IMR-90 (cell line): Measurements from ENCODE around the gene TENT5C. TPM values are rescaled to one million over a fixed set of nuclear protein-coding genes. Genes with fewer than 3 reads are reported as not detected.

Experiments
- ATAC-seq: fragments of 200-7000 bp; cut with Tn5 transposase; 2 replicates; pipeline ENCODE4 v1.9.1; 2020; ENCODE audit warnings: low read depth, mild to moderate bottlenecking, moderate library complexity
- BruUV-seq: library from RNA; stranded (reverse); fragments of 400-500 nt; replicated peaks from 2 replicates; lab custom pipeline; 2021; lab: Mats Ljungman, UMichigan
- CTCF ChIA-PET: fragments of 300-600 bp; formaldehyde crosslinking; extraction: SDS; loops from one replicate; lab custom pipeline; 2021; ENCODE audit warnings: antibody characterized with exemption; lab: Yijun Ruan, JAX
- POLR2A ChIA-PET: fragments of 300-600 bp; sonication (Branson Sonifier 250); formaldehyde crosslinking; loops from one replicate; lab custom pipeline; 2022; ENCODE audit warnings: antibody characterized with exemption; ENCODE audit not compliant: unreplicated experiment; lab: Charles Lee
- DNase-seq: peaks from one replicate; pipeline ENCODE4 v3.0.0; 2013
- H2AFZ ChIP-seq: replicated peaks from 2 replicates; pipeline ENCODE3; 2013; ENCODE audit warnings: low read length, mild to moderate bottlenecking; ENCODE audit not compliant: poor library complexity
- H2AK5ac ChIP-seq: 2 replicates; pipeline ENCODE4 v1.6.1; 2013; ENCODE audit warnings: low read depth, low read length, inconsistent platforms
- H2AK9ac ChIP-seq: replicated peaks from 2 replicates; pipeline ENCODE3; 2013; ENCODE audit warnings: mild to moderate bottlenecking, low read depth, low read length, moderate library complexity; ENCODE audit not compliant: poor library complexity
- H2BK120ac ChIP-seq: 2 replicates; pipeline ENCODE4 v1.6.1; 2013; ENCODE audit warnings: low read depth, low read length, inconsistent platforms
- H2BK15ac ChIP-seq: 3 replicates; pipeline ENCODE4 v1.6.1; 2013; ENCODE audit warnings: low read depth, low read length, inconsistent platforms
- H2BK20ac ChIP-seq: 2 replicates; pipeline ENCODE4 v1.6.1; 2013; ENCODE audit warnings: low read depth, mild to moderate bottlenecking, inconsistent platforms, low read length, moderate library complexity
- H2BK5ac ChIP-seq: 2 replicates; pipeline ENCODE4 v1.6.1; 2013; ENCODE audit warnings: mild to moderate bottlenecking, low read depth, low read length, inconsistent platforms; ENCODE audit not compliant: poor library complexity, severe bottlenecking
- H3K14ac ChIP-seq: replicated peaks from 2 replicates; pipeline ENCODE4 v1.6.1; 2013; ENCODE audit warnings: low read depth, low read length, inconsistent platforms
- H3K18ac ChIP-seq: 2 replicates; pipeline ENCODE4 v1.6.1; 2013; ENCODE audit warnings: low read depth, low read length, control low read depth
- H3K23ac ChIP-seq: 2 replicates; pipeline ENCODE4 v1.6.1; 2013; ENCODE audit warnings: low read depth, low read length, inconsistent platforms
- H3K27ac ChIP-seq: 2 replicates; pipeline ENCODE4 v1.5.1; 2013; ENCODE audit warnings: mild to moderate bottlenecking, control low read depth, low read length; ENCODE audit not compliant: insufficient read depth
- H3K27me3 ChIP-seq: 2 replicates; pipeline ENCODE4 v1.6.1; 2013; ENCODE audit warnings: low read length; ENCODE audit not compliant: control insufficient read depth, insufficient read depth
- H3K36me3 ChIP-seq: 2 replicates; pipeline ENCODE4 v1.6.1; 2013; ENCODE audit warnings: low read length, mixed read lengths; ENCODE audit not compliant: control insufficient read depth, insufficient read depth
- H3K4ac ChIP-seq: 2 replicates; pipeline ENCODE4 v1.6.1; 2013; ENCODE audit warnings: low read depth, low read length, inconsistent platforms
- H3K4me1 ChIP-seq: 2 replicates; pipeline ENCODE4 v1.6.1; 2013; ENCODE audit warnings: low read length, mixed read lengths; ENCODE audit not compliant: control insufficient read depth, insufficient read depth
- H3K4me2 ChIP-seq: 2 replicates; pipeline ENCODE4 v1.6.1; 2013; ENCODE audit warnings: low read depth, mild to moderate bottlenecking, control low read depth, low read length, moderate library complexity
- H3K4me3 ChIP-seq: 2 replicates; pipeline ENCODE4 v1.5.1; 2013; ENCODE audit warnings: low read depth, mild to moderate bottlenecking, control low read depth, low read length, moderate library complexity; ENCODE audit not compliant: insufficient read depth
- H3K56ac ChIP-seq: 2 replicates; pipeline ENCODE4 v1.6.1; 2013; ENCODE audit warnings: low read length, inconsistent platforms; ENCODE audit not compliant: insufficient read depth; ENCODE audit errors: extremely low read depth
- H3K79me1 ChIP-seq, 2 experiments: 2 replicates each; pipeline ENCODE4 v1.6.1; 2013; ENCODE audit warnings: low read length in 2 of 2, inconsistent platforms in 1 of 2, low read depth in 1 of 2
- H3K9ac ChIP-seq: 2 replicates; pipeline ENCODE4 v1.6.1; 2013; ENCODE audit warnings: low read depth, low read length, control low read depth
- H3K9me1 ChIP-seq: 2 replicates; pipeline ENCODE4 v1.6.1; 2013; ENCODE audit warnings: low read length, inconsistent platforms; ENCODE audit not compliant: insufficient read depth
- H3K9me3 ChIP-seq: 2 replicates; pipeline ENCODE4 v1.6.1; 2013; ENCODE audit warnings: low read length; ENCODE audit not compliant: control insufficient read depth, insufficient read depth
- H4K20me1 ChIP-seq: 2 replicates; pipeline ENCODE4 v1.6.1; 2013; ENCODE audit warnings: low read length, inconsistent platforms; ENCODE audit not compliant: insufficient read depth
- H4K5ac ChIP-seq: 2 replicates; pipeline ENCODE4 v1.6.1; 2013; ENCODE audit warnings: mild to moderate bottlenecking, low read depth, low read length, control low read depth
- H4K8ac ChIP-seq, 2 experiments: 2 replicates each; pipeline ENCODE4 v1.6.1; 2013; ENCODE audit warnings: low read depth in 2 of 2, low read length in 2 of 2, control low read depth in 1 of 2, inconsistent platforms in 1 of 2
- H4K91ac ChIP-seq: 2 replicates; pipeline ENCODE4 v1.6.1; 2013; ENCODE audit warnings: low read depth, low read length, inconsistent platforms; ENCODE audit not compliant: insufficient read depth
- BHLHE40 ChIP-seq: fragments of 150-350 bp; IDR thresholded peaks from 2 replicates; pipeline ENCODE4 v1.6.1; 2016; ENCODE audit warnings: mild to moderate bottlenecking, low read depth, low read length
- CEBPB ChIP-seq: IDR thresholded peaks from 2 replicates; pipeline ENCODE4 v1.6.1; 2012; ENCODE audit warnings: low read depth, low read length, improper control_type of control experiment
- CHD1 ChIP-seq: IDR thresholded peaks from 2 replicates; pipeline ENCODE4 v1.6.1; 2012; ENCODE audit warnings: low read depth, low read length, improper control_type of control experiment
- CTCF ChIP-seq: conservative IDR thresholded peaks from 2 replicates; pipeline ENCODE4 v1.5.1; 2012; ENCODE audit warnings: mild to moderate bottlenecking, low read depth, low read length, improper control_type of control experiment
- ELK1 ChIP-seq: fragments of 150-350 bp; IDR thresholded peaks from 2 replicates; pipeline ENCODE4 v1.6.1; 2016; ENCODE audit warnings: low read depth, mild to moderate bottlenecking, low read length, moderate library complexity, borderline replicate concordance
- FOS ChIP-seq: fragments of 150-350 bp; IDR thresholded peaks from 2 replicates; pipeline ENCODE4 v1.6.1; 2016; ENCODE audit warnings: low read depth, low read length
- MAZ ChIP-seq: IDR thresholded peaks from 2 replicates; pipeline ENCODE4 v1.6.1; 2012; ENCODE audit warnings: low read depth, mild to moderate bottlenecking, low read length, improper control_type of control experiment, moderate library complexity, borderline replicate concordance
- NFE2L2 ChIP-seq: fragments of 150-350 bp; IDR thresholded peaks from 2 replicates; pipeline ENCODE4 v1.6.1; 2016; ENCODE audit warnings: low read depth, mild to moderate bottlenecking, low read length
- POLR2A ChIP-seq: IDR thresholded peaks from 2 replicates; pipeline ENCODE4 v1.6.1; 2012; ENCODE audit warnings: mild to moderate bottlenecking, low read depth, low read length
- RAD21 ChIP-seq: IDR thresholded peaks from 2 replicates; pipeline ENCODE4 v1.6.1; 2012; ENCODE audit warnings: low read length, improper control_type of control experiment
- RCOR1 ChIP-seq: IDR thresholded peaks from 2 replicates; pipeline ENCODE4 v1.6.1; 2012; ENCODE audit warnings: mild to moderate bottlenecking, low read length, improper control_type of control experiment; ENCODE audit not compliant: insufficient replicate concordance
- RFX5 ChIP-seq: IDR thresholded peaks from 2 replicates; pipeline ENCODE4 v1.8.0; 2012; ENCODE audit warnings: low read depth, mild to moderate bottlenecking, low read length, moderate library complexity
- USF2 ChIP-seq: fragments of 150-350 bp; IDR thresholded peaks from 2 replicates; pipeline ENCODE4 v1.6.1; 2017; ENCODE audit warnings: mild to moderate bottlenecking, antibody characterized with exemption, low read length, low read depth
- WGBS, 2 experiments: methylation state at CpG; one replicate each; pipeline versions ENCODE4 v1.1.5 to v1.1.7; 2013; ENCODE audit warnings: missing lambda C conversion rate in 2 of 2; ENCODE audit not compliant: insufficient read length in 1 of 2; ENCODE audit errors: extremely low coverage in 2 of 2; 5-methylcytosine and 5-hydroxymethylcytosine counted together
- dilution Hi-C: fragments of 300-500 bp; cut with HindIII; formaldehyde crosslinking; loops from one replicate; pipeline ENCODE4 v1.14.3; 2018; ENCODE audit warnings: low sequenced_read_pairs; ENCODE audit not compliant: unreplicated experiment
- in situ Hi-C: fragments of 300-500 bp; cut with MboI; formaldehyde crosslinking; loops from 3 replicates; pipeline ENCODE4 v1.14.3; 2019; ENCODE audit warnings: low sequenced_read_pairs, inconsistent platforms, mixed read lengths
- intact Hi-C: fragments of 100-400 bp; cut with micrococcal nuclease; formaldehyde crosslinking; loops from 2 replicates; pipeline ENCODE4 v1.10.0; 2022
- polyA plus RNA-seq, 3 experiments: library from polyadenylated mRNA; depleted of rRNA; stranded (reverse); fragments of >200 nt; gene quantifications; 2 replicates each; pipeline ENCODE4 v1.2.3, GENCODE V29; 2012; ENCODE audit warnings: low replicate concordance in 1 of 3
- total RNA-seq: library from RNA; depleted of rRNA; stranded (reverse); fragments of >200 nt; gene quantifications from 2 replicates; pipeline ENCODE4 v1.2.3, GENCODE V29; 2012

The TENT5C gene
- total and polyA plus RNA-seq, 2 of the 4 experiments (the other 2 are of a cell fraction) = 1.5 to 4.1 TPM

GRCh38 chr1:117599286-117600221 lies 6.3 kb upstream of the TENT5C start:
- CTCF ChIA-PET = interaction anchor here (0.6 kb wide), 1 partner anchor 104 kb away, joined by 4 read pairs; no protein-coding TSS in a partner anchor
- no peak for ATAC-seq
- intact Hi-C loops = no loop called here

More at GRCh38 chr1:117599286-117600221, 6.3 kb upstream of the TENT5C start:
- no peak overlapping the region for H3K4me2 ChIP-seq
- no peak overlapping the region for H3K14ac ChIP-seq
- H3K23ac ChIP-seq = no peak overlapping the region
- no peaks in the 10 kb centered on the region for H3K36me3 ChIP-seq
- no peak overlapping the region for H2AFZ ChIP-seq
- no peak overlapping the region for H3K27ac ChIP-seq
- dilution Hi-C loops (no loop called here), in situ Hi-C loops (loop anchor here (10.0 kb wide), 1 partner anchor 155 kb away; no protein-coding TSS in a partner anchor)
- H3K4ac ChIP-seq = no peak overlapping the region
- no peak overlapping the region for H2AK9ac ChIP-seq
- TF ChIP-seq MAZ = no peak
- no peak for TF ChIP-seq NFE2L2
- no peak for TF ChIP-seq RFX5
- no peak for TF ChIP-seq CEBPB
- TF ChIP-seq CHD1 = no peak
- no peak for TF ChIP-seq RAD21
- no peak for TF ChIP-seq USF2
- no peak for TF ChIP-seq RCOR1
- TF ChIP-seq ELK1 = no peak
- TF ChIP-seq CTCF = no peak
- TF ChIP-seq POLR2A = no peak
- no peak for TF ChIP-seq BHLHE40
- TF ChIP-seq FOS = no peak
- POLR2A ChIA-PET = no interaction called here
- H3K9me3 ChIP-seq = no peaks in the 10 kb centered on the region
- no peak for DNase-seq
- no peak overlapping the region for H4K91ac ChIP-seq
- peaks cover 13% of the 10 kb centered on the region for H3K27me3 ChIP-seq
- no peak overlapping the region for H4K8ac ChIP-seq
- no peaks in the 10 kb centered on the region for H3K79me1 ChIP-seq
- H3K9me1 ChIP-seq = 0 out of 2 replicates have a peak, but pooled peaks cover 4% of the 10 kb centered on the region
- H4K5ac ChIP-seq = no peak overlapping the region
- no peak overlapping the region for H3K56ac ChIP-seq
- no peak overlapping the region for H2BK120ac ChIP-seq
- no TSS peak for BruUV-seq
- no peak overlapping the region for H3K4me3 ChIP-seq
- H3K9ac ChIP-seq = no peak overlapping the region
- no peak overlapping the region for H2BK5ac ChIP-seq
- WGBS, 2 experiments = 80% methylated on average over 2 of the region's 16 CpGs; no CpG with 5 or more reads in 1 of the 2 experiments
- no peak overlapping the region for H2BK20ac ChIP-seq
- no peaks in the 10 kb centered on the region for H4K20me1 ChIP-seq
- no peak overlapping the region for H2BK15ac ChIP-seq
- H3K18ac ChIP-seq = no peak overlapping the region
- no peak overlapping the region for H2AK5ac ChIP-seq
- H3K4me1 ChIP-seq = no peaks in the 10 kb centered on the region
